NT2/D1 (cell line): ENCODE measurements around the gene HAAO.

Experiments
- SUZ12 ChIP-seq: IDR thresholded peaks from 2 replicates; pipeline ENCODE4 v1.6.1; 2011; ENCODE audit not compliant: insufficient read length, insufficient read depth; ENCODE audit errors: extremely low read depth
- YY1 ChIP-seq: IDR thresholded peaks from 2 replicates; pipeline ENCODE4 v1.6.1; 2011; ENCODE audit not compliant: insufficient read length, insufficient read depth
- ZNF274 ChIP-seq: IDR thresholded peaks from 2 replicates; pipeline ENCODE4 v1.6.1; 2011; ENCODE audit warnings: mild to moderate bottlenecking, low read depth, low read length

DNA sequence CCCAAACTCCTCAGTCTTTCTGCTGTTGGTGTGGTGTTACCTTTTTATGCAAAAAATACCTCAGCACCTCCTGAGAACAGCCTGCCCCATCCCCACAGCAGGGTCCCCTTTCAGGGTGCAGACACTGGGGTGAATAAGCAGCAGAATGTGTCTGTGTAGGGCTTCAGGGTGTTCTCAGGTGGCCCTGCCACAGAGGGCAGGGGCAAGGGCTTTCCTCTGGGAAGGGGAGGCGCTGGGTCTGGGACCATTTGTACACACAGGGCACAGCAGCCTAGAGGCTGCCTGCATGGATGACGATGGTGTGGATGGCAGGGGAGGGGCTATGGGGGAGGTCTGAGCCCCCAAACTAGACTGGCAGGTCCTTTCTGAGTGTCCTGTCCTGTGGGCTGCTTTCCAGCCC lies 2.6 kb downstream of the HAAO start:
- no peak for TF ChIP-seq YY1
- TF ChIP-seq SUZ12, result no peak
- TF ChIP-seq ZNF274, result no peak
